Endothelial cell of umbilical vein (primary cell): ENCODE results near the gene ZNF835.

Experiments used
- CTCF ChIP-seq, 2 donors: IDR thresholded peaks; 1 replicate in 1 of 2; 2 replicates in 1 of 2; pipeline ENCODE4 v1.5.1; 2011; ENCODE audit warnings: low read length in 2 of 2, mild to moderate bottlenecking in 2 of 2, moderate library complexity in 2 of 2, control low read depth in 1 of 2, inconsistent platforms in 1 of 2, low read depth in 1 of 2; ENCODE audit not compliant: insufficient read depth in 1 of 2; ENCODE audit errors: extremely low read depth in 1 of 2
- POLR2A ChIP-seq: IDR thresholded peaks from 2 replicates; pipeline ENCODE4 v1.6.1; 2012; ENCODE audit warnings: low read depth, mild to moderate bottlenecking, control low read depth, low read length
- POLR2AphosphoS5 ChIP-seq: IDR thresholded peaks from 2 replicates; pipeline ENCODE4 v1.6.1; 2012; ENCODE audit warnings: low read depth, mild to moderate bottlenecking, control low read depth, low read length, moderate library complexity; ENCODE audit not compliant: insufficient read depth

GRCh38 chr19:56612737-56613136 is 58.8 kb downstream of the ZNF835 start:
- no peak for TF ChIP-seq POLR2A
- TF ChIP-seq CTCF (IDR thresholded peaks at IDR 0.05; ENCODE audit: extremely low read depth in 1 of 2, insufficient read depth in 1 of 2, low read depth in 1 of 2, low read length in 2 of 2) = no peak
- no peak for TF ChIP-seq POLR2AphosphoS5
